GM23248 (cell line): ENCODE results near the gene RER1.

Experiments
- EZH2 ChIP-seq: fragments of 200-600 bp; sonication (generic); IDR thresholded peaks from 2 replicates; pipeline ENCODE4 v1.6.1; 2018; ENCODE audit warnings: antibody characterized with exemption, mild to moderate bottlenecking; ENCODE audit not compliant: insufficient read depth, poor library complexity, severe bottlenecking
- EZH2phosphoT487 ChIP-seq: fragments of 200-600 bp; sonication (generic); IDR thresholded peaks from 2 replicates; pipeline ENCODE4 v1.6.1; 2018; ENCODE audit warnings: antibody characterized with exemption, moderate library complexity, mild to moderate bottlenecking, low read depth; ENCODE audit not compliant: insufficient read depth

GRCh38 chr1:2350911-2351655 is 40.6 kb upstream of the RER1 start:
- TF ChIP-seq EZH2: no peak
- TF ChIP-seq EZH2phosphoT487: no peak
